ENCODE results near the gene PDE7B. TPM values are rescaled to one million over a fixed set of nuclear protein-coding genes. Genes with fewer than 3 reads are reported as not detected.

Gene PDE7B
- total and polyA plus RNA-seq, 4 experiments from 2014 or later: 0.06 to 0.94 (median 0.28) TPM

DNA sequence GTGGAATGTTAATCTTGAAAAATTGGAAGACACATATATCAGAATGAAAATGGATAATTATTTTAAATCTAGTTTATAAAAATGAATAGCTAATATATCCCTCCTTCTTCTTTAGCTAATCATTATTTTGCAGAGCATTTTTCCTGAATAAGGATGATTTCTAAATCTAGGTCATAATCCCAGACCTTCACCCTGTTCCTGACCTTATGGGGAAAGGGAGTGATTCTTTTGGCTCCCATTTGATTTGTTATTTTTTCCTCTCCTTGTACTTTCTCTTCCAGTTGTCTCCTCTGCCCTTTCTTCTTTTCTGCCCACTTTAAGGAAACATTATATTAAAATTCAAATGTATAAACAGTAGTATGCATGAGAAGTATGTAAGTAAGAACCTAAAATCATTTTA lies 208.6 kb downstream of the PDE7B start:
- peaks cover 0 to 2% (median 0%) of the 10 kb centered on the region in 8 donors for H3K9me3 Mint-ChIP-seq
- no peaks in the 10 kb centered on the region for H3K36me3 ChIP-seq (ENCODE audit: insufficient read depth, low read length)
- H3K4me3 Mint-ChIP-seq: no peak overlapping the region
- H3K27ac Mint-ChIP-seq: no peak overlapping the region
- peaks cover 3 to 5% of the 10 kb centered on the region in 2 donors for H3K27me3 Mint-ChIP-seq
- H3K4me3 ChIP-seq (ENCODE audit: low read length in 2 of 2): no peak overlapping the region
- H3K36me3 Mint-ChIP-seq: no peaks in the 10 kb centered on the region
- intact Hi-C loops (cut with micrococcal nuclease): no loop called here
- H3K4me1 Mint-ChIP-seq: no peaks in the 10 kb centered on the region
- no peaks in the 10 kb centered on the region for H3K27me3 ChIP-seq (ENCODE audit: insufficient read depth, low read length)
- ChIA-PET POLR2A (ENCODE audit: partially characterized antibody) (no interaction called here), CTCF (ENCODE audit: partially characterized antibody) (no interaction called here)
- no peak overlapping the region for H3K27ac ChIP-seq (ENCODE audit: low read depth, low read length)
- no peaks in the 10 kb centered on the region for H3K4me1 ChIP-seq (ENCODE audit: insufficient read depth, low read length)
- DNase-seq: no peak
- H3K9me3 ChIP-seq (ENCODE audit: control insufficient read depth in 1 of 2, low read length in 2 of 2): no peaks in the 10 kb centered on the region

DNA sequence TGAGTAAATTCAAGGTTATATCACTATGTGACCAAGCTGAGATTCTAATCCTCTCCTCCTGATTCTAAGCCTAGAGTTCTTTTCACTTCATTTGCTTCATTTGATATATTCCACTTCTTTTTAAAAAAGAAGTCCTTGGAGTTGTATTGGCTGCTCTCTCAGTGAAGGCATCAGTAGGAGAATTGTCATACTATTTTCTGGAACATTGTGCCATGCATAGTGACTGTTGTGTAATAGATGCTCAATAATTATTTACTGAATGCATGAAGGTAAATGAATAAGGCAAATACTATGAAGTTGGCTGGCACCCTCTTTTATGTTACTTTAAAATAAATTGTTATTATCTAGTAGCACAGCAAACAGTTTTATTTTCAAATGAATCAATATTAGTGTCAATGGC lies 209.3 kb downstream of the PDE7B start:
- peaks cover 3 to 5% of the 10 kb centered on the region in 2 donors for H3K27me3 Mint-ChIP-seq
- no peak overlapping the region for H3K27ac Mint-ChIP-seq

DNA sequence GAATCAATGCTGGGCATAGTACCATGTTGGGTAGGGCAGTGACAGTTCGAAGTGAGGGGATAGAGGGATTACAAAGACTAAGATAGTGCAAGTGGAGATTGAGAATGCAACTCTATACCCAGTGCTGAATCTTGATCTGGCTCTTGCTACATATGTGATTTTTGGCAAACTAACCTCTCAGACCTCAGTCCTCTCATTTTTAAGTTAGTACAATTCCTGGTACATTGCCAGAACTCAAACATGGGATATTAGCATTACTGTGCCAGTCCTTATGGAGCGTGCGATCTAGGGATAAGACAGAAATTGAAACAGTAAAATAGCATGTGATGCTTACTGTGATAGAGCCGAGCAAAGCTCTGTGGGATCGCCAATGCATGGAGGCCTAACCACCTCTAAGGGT lies 210.2 kb downstream of the PDE7B start:
- Mint-ChIP-seq H3K9me3 (no peaks in the 10 kb centered on the region), H3K27ac (no peak overlapping the region), H3K36me3 (no peaks in the 10 kb centered on the region), H3K4me3 (no peak overlapping the region), H3K4me1 (no peaks in the 10 kb centered on the region), H3K27me3 (peaks cover 3 to 4% of the 10 kb centered on the region in 2 donors)
- CTCF ChIA-PET (ENCODE audit: partially characterized antibody): no interaction called here
- POLR2A ChIA-PET (ENCODE audit: partially characterized antibody): no interaction called here
- intact Hi-C loops (cut with micrococcal nuclease): no loop called here
- Histone ChIP-seq H3K27ac (ENCODE audit: low read depth, low read length) (no peak overlapping the region), H3K4me1 (ENCODE audit: insufficient read depth, low read length) (no peaks in the 10 kb centered on the region), H3K27me3 (ENCODE audit: insufficient read depth, low read length) (no peaks in the 10 kb centered on the region), H3K4me3 (ENCODE audit: low read length in 2 of 2) (no peak overlapping the region), H3K9me3 (ENCODE audit: control insufficient read depth in 1 of 2, low read length in 2 of 2) (no peaks in the 10 kb centered on the region), H3K36me3 (ENCODE audit: insufficient read depth, low read length) (no peaks in the 10 kb centered on the region)
- DNase-seq: no peak

More for the DNA sequence above, 209.3 kb downstream of the PDE7B start:
- H3K4me1 Mint-ChIP-seq: no peaks in the 10 kb centered on the region
- DNase-seq: no peak
- H3K4me3 Mint-ChIP-seq: no peak overlapping the region
- peaks cover 0 to 2% (median 0%) of the 10 kb centered on the region in 8 donors for H3K9me3 Mint-ChIP-seq
- H3K9me3 ChIP-seq (ENCODE audit: control insufficient read depth in 1 of 2, low read length in 2 of 2): no peaks in the 10 kb centered on the region
- no peaks in the 10 kb centered on the region for H3K36me3 Mint-ChIP-seq
- POLR2A ChIA-PET (ENCODE audit: partially characterized antibody): no interaction called here
- no peak overlapping the region for H3K4me3 ChIP-seq (ENCODE audit: low read length in 2 of 2)
- H3K36me3 ChIP-seq (ENCODE audit: insufficient read depth, low read length): no peaks in the 10 kb centered on the region
- CTCF ChIA-PET (ENCODE audit: partially characterized antibody): no interaction called here
- no peak overlapping the region for H3K27ac ChIP-seq (ENCODE audit: low read depth, low read length)
- H3K27me3 ChIP-seq (ENCODE audit: insufficient read depth, low read length): no peaks in the 10 kb centered on the region
- intact Hi-C loops (cut with micrococcal nuclease): no loop called here
- H3K4me1 ChIP-seq (ENCODE audit: insufficient read depth, low read length): no peaks in the 10 kb centered on the region

DNA sequence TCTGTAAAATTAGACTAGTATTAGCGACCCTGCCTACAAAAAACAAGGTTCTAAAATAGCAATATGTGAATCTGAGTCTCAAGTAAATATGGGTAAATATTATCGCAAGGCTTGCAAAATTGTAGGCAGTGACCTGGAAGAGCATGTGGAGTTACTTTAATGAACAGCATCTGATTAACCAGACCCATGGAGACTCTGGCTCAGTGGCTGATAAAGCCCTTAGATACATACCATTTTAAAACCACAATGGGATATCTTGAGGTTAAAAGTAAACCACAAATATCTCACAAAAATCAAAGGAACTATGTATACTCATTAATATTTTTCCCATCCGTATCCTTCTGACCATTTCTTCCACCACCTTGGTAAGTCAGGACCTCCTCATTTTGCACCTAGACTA lies 211.6 kb downstream of the PDE7B start:
- H3K4me1 Mint-ChIP-seq: no peaks in the 10 kb centered on the region
- POLR2A ChIA-PET (ENCODE audit: partially characterized antibody): no interaction called here
- no peak overlapping the region for H3K27ac Mint-ChIP-seq
- H3K9me3 ChIP-seq (ENCODE audit: control insufficient read depth in 1 of 2, low read length in 2 of 2): no peaks in the 10 kb centered on the region
- DNase-seq: no peak
- H3K4me3 Mint-ChIP-seq: no peak overlapping the region
- no peaks in the 10 kb centered on the region for H3K27me3 ChIP-seq (ENCODE audit: insufficient read depth, low read length)
- intact Hi-C loops (cut with micrococcal nuclease): no loop called here
- no peak overlapping the region for H3K27ac ChIP-seq (ENCODE audit: low read depth, low read length)
- H3K36me3 Mint-ChIP-seq: no peaks in the 10 kb centered on the region
- H3K36me3 ChIP-seq (ENCODE audit: insufficient read depth, low read length): no peaks in the 10 kb centered on the region
- peaks cover 3% of the 10 kb centered on the region in 2 donors for H3K27me3 Mint-ChIP-seq
- CTCF ChIA-PET (ENCODE audit: partially characterized antibody): no interaction called here
- H3K9me3 Mint-ChIP-seq: no peaks in the 10 kb centered on the region
- no peaks in the 10 kb centered on the region for H3K4me1 ChIP-seq (ENCODE audit: insufficient read depth, low read length)
- no peak overlapping the region for H3K4me3 ChIP-seq (ENCODE audit: low read length in 2 of 2)

DNA sequence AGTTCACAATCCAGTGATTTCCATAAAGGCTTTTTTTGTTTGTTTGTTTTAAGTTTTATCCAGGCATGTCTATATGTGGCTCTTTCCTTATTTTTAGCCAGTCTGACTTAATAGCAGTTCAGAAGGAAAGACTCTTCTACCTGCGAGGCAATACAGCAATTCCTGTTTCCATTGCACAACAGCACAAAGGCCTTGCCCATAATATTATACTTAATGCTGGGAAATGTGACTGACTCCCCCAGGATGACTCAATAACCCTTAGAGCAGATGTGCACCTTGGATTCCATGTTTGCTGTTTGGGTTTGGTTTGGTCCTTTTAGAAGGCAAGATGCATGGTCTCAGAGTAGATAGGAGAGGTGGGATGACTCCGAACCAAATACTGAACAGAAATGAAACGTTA lies 214.5 kb downstream of the PDE7B start:
- H3K9me3 ChIP-seq (ENCODE audit: control insufficient read depth in 1 of 2, low read length in 2 of 2): no peaks in the 10 kb centered on the region
- Mint-ChIP-seq H3K9me3 (no peaks in the 10 kb centered on the region), H3K4me1 (no peaks in the 10 kb centered on the region), H3K36me3 (no peaks in the 10 kb centered on the region), H3K4me3 (no peak overlapping the region), H3K27me3 (peaks cover 2 to 3% of the 10 kb centered on the region in 2 donors), H3K27ac (no peak overlapping the region)
- no peak for DNase-seq
- no peaks in the 10 kb centered on the region for H3K4me1 ChIP-seq (ENCODE audit: insufficient read depth, low read length)
- H3K4me3 ChIP-seq (ENCODE audit: low read length in 2 of 2): no peak overlapping the region
- H3K27me3 ChIP-seq (ENCODE audit: insufficient read depth, low read length): no peaks in the 10 kb centered on the region
- intact Hi-C loops (cut with micrococcal nuclease): no loop called here
- ChIA-PET POLR2A (ENCODE audit: partially characterized antibody) (no interaction called here), CTCF (ENCODE audit: partially characterized antibody) (no interaction called here)
- no peak overlapping the region for H3K27ac ChIP-seq (ENCODE audit: low read depth, low read length)
- no peaks in the 10 kb centered on the region for H3K36me3 ChIP-seq (ENCODE audit: insufficient read depth, low read length)

DNA sequence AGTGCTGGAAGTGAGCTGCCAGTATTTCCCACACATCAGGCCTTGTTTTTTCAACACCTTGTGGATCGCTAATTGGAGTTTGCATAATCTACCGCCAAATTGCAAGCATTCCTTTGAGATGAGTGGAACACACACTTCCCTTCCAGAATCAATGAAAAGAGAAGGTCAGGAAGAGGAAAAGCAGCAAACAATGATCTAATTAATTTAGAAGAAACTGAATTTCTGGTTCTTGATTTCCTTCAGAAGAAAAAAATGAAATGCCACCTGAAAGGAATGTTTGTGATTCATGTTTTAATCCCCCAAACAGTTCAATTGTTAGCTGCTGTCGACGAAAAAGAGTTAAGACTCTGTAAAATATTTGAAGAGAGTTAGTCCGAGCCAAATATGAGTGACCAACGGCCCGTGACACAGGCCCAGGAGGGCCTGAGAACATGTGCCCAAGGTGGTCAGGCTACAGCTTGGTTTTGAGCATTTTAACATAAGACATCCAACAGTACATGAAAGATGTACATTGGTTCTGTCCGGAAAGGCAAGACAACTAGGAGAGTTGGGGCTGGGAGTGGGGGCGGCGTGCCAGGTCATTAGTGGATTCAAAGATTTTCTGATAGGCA lies 216.3 kb downstream of the PDE7B start:
- CTCF ChIA-PET (ENCODE audit: partially characterized antibody): interaction anchor here (0.7 kb wide), 1 partner anchor 1467 kb away, joined by 3 read pairs; no protein-coding TSS in a partner anchor
- no peaks in the 10 kb centered on the region for H3K4me1 Mint-ChIP-seq
- H3K4me3 Mint-ChIP-seq: no peak overlapping the region
- no peak overlapping the region for H3K27ac Mint-ChIP-seq
- intact Hi-C loops (cut with micrococcal nuclease): no loop called here
- no peaks in the 10 kb centered on the region for H3K9me3 Mint-ChIP-seq
- no peaks in the 10 kb centered on the region for H3K4me1 ChIP-seq (ENCODE audit: insufficient read depth, low read length)
- no peaks in the 10 kb centered on the region for H3K36me3 Mint-ChIP-seq
- POLR2A ChIA-PET (ENCODE audit: partially characterized antibody): no interaction called here
- no peak for DNase-seq
- H3K9me3 ChIP-seq (ENCODE audit: control insufficient read depth in 1 of 2, low read length in 2 of 2): no peaks in the 10 kb centered on the region
- H3K27me3 Mint-ChIP-seq: peaks cover 2 to 3% of the 10 kb centered on the region in 2 donors
- H3K27ac ChIP-seq (ENCODE audit: low read depth, low read length): no peak overlapping the region
- no peak overlapping the region for H3K4me3 ChIP-seq (ENCODE audit: low read length in 2 of 2)
- H3K27me3 ChIP-seq (ENCODE audit: insufficient read depth, low read length): no peaks in the 10 kb centered on the region
- no peaks in the 10 kb centered on the region for H3K36me3 ChIP-seq (ENCODE audit: insufficient read depth, low read length)

DNA sequence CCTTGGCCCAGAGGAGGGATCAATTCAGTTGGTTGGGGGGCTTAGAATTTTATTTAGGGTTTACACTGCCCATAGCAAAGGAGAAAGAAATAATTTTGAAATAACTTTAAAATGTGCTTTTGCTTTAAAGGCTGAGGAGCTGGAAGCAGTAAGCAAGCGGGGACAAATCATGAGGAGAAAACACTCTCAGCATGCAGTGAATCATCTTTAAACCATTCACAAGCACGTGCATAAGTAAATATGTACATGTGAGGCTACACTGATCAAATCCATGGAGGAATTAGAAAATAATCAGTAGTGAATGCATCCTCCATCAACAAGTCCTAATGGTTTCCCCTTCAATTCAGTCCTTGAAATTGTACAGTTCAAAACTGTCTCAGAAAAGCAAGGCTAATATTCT lies 217.6 kb downstream of the PDE7B start:
- CTCF ChIA-PET (ENCODE audit: partially characterized antibody): no interaction called here
- Histone ChIP-seq H3K9me3 (ENCODE audit: control insufficient read depth in 1 of 2, low read length in 2 of 2) (no peaks in the 10 kb centered on the region), H3K36me3 (ENCODE audit: insufficient read depth, low read length) (no peaks in the 10 kb centered on the region), H3K27ac (ENCODE audit: low read depth, low read length) (no peak overlapping the region), H3K4me3 (ENCODE audit: low read length in 2 of 2) (no peak overlapping the region), H3K4me1 (ENCODE audit: insufficient read depth, low read length) (no peaks in the 10 kb centered on the region), H3K27me3 (ENCODE audit: insufficient read depth, low read length) (no peaks in the 10 kb centered on the region)
- no peak overlapping the region for H3K4me3 Mint-ChIP-seq
- no peaks in the 10 kb centered on the region for H3K4me1 Mint-ChIP-seq
- no peaks in the 10 kb centered on the region for H3K36me3 Mint-ChIP-seq
- DNase-seq: no peak
- POLR2A ChIA-PET (ENCODE audit: partially characterized antibody): no interaction called here
- no peaks in the 10 kb centered on the region for H3K9me3 Mint-ChIP-seq
- peaks cover 2 to 3% of the 10 kb centered on the region in 2 donors for H3K27me3 Mint-ChIP-seq
- H3K27ac Mint-ChIP-seq: no peak overlapping the region
- intact Hi-C loops (cut with micrococcal nuclease): no loop called here

DNA sequence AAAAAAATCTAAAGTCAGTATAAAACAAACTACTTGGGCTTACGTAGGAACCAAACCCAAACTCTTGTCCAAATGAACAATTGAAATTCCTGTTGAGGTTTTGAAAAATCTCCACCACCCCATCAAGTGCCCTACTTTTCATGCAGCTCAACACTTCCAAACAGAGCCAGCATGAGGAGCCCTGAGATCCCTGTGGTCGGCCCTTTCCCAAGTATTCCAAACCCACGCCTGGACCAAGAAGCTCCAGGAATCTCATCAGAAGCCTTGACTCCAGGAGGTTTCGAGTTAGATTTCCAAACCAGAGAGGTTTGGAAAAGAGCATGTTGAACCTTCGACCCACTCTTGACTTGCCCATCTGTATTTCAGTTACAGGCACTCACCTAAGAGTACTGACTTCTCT lies 219.3 kb downstream of the PDE7B start:
- POLR2A ChIA-PET (ENCODE audit: partially characterized antibody): no interaction called here
- Mint-ChIP-seq H3K4me3 (no peak overlapping the region), H3K9me3 (peaks cover 0 to under 1% (median 0%) of the 10 kb centered on the region in 8 donors)

More for the DNA sequence above, 219.3 kb downstream of the PDE7B start:
- H3K4me3 ChIP-seq (ENCODE audit: low read length in 2 of 2): no peak overlapping the region
- Mint-ChIP-seq H3K27ac (no peak overlapping the region), H3K36me3 (no peaks in the 10 kb centered on the region), H3K27me3 (peaks cover 2 to 3% of the 10 kb centered on the region in 2 donors), H3K4me1 (no peaks in the 10 kb centered on the region)
- no peak overlapping the region for H3K27ac ChIP-seq (ENCODE audit: low read depth, low read length)
- intact Hi-C loops (cut with micrococcal nuclease): no loop called here
- no peaks in the 10 kb centered on the region for H3K36me3 ChIP-seq (ENCODE audit: insufficient read depth, low read length)
- no peak for DNase-seq
- H3K27me3 ChIP-seq (ENCODE audit: insufficient read depth, low read length): no peaks in the 10 kb centered on the region
- H3K9me3 ChIP-seq (ENCODE audit: control insufficient read depth in 1 of 2, low read length in 2 of 2): no peaks in the 10 kb centered on the region
- CTCF ChIA-PET (ENCODE audit: partially characterized antibody): no interaction called here
- H3K4me1 ChIP-seq (ENCODE audit: insufficient read depth, low read length): no peaks in the 10 kb centered on the region
